NCI-H526 treated with DMSO at 0.1 percent for 48 hours (cell line): ENCODE measurements around the gene PDE7B.

ENCODE experiments used
- DNase-seq: peaks from one replicate; lab custom pipeline; 2025; lab: John Stamatoyannopoulos, UW

PDE7B gene

DNA sequence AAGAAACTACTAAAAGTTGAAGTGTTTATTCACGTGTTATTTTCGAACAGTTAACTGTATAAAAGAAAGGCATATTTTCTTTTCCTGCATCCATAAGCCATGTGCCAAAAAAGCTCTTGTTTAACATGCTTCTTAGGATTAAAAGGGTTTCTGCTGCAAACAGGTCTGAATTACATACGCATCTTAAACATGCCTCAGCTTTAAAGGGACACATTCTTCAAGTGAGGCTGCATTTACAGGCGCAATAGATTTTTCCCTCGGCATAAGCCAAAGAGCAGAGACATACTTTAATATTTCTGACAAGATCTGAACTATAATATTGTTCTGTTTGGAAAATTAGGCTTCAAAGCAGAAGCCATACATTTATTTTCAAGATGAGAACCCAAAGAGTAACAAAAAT is 39.4 kb downstream of the PDE7B start:
- no peak for DNase-seq

DNA sequence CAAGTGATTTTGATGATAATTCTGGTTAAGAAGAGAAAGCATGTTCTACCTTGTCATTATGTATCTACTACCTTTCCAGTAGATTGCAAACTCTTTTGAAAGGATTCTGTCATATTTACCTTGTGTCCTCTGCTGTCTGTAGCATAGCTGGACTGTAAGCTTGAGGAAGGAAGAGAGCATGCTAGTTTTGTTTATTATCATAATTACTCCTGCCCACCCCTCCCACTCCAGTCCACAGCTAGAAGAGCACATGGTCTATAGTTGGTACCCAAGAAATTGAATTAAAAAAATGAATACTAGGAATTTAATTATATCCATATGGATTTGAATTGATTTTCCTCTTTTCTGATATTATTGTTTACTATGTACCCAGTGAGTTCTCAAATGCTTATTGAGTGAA is 40.2 kb downstream of the PDE7B start:
- no peak for DNase-seq

DNA sequence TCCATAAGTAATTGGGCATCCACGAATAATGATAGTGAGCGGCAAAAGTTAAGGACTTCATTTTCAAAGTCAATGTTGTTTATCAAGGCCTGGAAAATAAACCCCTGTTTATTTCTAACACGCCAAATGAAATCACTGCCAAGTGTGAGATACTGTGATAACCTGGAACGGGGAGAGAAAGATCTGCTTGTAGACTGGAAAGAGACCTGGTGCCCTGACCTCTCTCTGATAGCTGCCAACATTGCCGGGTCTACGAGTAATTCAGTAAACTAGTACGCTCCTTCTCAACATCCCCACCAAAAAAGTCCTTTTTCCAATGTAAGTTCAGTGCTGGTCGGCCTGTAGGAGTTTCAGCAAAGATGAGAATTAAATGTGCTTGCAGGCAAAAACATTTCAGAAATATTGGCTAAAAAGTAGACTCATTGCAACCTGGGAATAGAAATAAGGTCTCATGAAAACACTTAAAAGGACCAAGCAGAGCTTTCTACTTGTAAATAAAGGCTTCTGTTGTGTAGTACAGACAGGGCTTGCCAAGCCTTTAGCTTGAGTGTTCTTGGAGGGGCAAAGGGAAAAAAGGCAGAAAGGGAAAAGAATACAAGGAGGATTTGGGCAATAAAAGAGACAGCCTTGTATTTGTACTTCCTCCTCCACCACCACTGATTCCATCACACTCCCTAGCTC is 43.9 kb downstream of the PDE7B start:
- no peak for DNase-seq

GRCh38 chr6:135897087-135897486 is 45.6 kb downstream of the PDE7B start:
- no peak for DNase-seq

DNA sequence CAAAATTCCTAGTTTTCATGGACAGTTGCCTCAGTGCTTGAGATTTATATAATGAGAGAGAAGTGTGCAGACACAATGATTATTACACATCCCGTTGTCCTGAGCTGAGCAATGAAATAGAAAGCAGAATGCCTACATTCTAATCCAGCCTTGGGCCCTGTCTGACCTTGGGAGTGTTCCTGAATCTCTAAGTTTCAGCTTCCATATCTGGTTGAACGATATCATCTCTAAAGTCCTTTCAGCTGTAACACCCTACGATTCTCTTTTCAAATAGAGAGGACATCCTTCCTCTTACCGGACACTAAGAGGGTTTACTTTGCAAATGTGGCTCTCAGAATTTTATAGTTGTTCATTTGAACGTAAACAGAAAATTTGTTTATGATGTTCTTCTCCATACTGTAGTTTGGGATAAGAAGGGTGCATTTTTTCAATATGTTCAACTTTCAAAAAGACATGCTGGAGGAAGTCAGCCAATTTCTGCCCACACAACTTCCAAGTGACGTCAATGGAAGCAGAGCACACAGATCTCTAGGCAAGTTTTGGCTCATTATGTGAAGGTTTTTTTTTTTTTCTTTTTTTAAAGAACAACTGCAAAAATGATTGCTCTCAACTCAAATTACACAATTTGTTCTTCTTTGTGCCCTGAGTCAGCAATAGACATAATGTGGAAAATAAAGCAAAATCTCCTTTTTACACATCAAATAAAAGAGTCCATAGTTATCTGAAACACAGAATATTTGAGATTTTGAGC is 50.4 kb downstream of the PDE7B start:
- DNase-seq, result no peak

DNA sequence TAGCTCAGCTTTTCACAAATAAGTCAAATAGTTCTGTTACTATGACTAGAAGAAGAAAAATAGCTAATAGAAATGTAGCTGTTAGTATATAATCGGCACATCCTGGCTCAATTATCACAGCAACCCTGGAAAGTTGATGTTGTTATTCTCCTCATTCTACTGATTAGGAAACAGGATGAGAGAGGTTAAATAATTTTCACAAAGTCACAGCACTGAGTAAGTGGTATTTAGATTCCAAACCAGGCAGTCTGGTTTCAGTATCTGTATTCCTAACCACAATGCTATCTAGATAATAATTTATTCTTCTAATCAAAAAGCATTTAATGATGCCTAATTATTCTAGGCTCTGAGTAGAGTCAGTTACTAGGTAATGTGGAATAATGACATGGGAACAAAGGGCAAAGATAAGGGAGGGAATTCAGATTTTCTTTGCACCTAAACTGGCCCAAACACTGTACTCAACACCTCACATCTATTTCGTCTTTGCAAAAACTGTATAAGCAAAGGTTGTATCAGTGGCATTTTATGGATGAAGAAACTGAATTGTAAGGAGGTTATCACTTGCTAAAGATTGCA is 51.3 kb downstream of the PDE7B start:
- no peak for DNase-seq

- no peak for DNase-seq
Measured at GRCh38 chr6:135904666-135905065, 53.2 kb downstream of the PDE7B start.

DNA sequence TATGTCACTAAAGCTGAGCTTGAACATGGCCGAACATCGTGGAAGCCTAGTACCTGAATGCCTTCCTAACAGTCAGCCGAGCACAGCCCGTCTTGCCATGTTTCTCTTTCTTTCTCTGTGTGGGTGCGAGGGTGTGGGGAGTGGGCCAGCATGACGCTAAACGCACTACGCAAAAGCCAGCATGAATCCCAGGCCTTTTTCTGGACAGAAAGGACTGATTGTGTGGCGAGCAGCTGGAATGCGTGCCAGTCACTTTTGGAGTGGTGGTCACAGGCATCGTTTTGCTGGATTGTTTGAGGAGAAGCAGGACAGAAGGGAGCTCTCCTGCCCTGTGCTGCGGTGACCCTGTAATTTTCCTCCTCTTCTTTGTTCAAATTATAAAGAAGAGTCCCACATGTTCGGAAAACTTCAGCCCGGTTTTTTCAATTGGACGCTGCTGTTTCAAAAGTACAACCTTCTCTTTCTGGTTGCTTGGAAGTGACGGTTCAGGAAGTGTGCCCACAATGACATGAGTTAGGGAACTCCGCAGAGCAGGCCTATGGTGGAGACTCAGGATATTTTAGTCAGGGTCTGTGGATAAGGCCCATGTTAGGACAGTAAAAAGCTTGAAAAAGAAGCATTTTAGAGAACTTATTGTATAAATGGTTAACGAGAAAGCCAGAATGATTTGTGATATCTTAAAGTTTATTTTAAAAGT is 54.3 kb downstream of the PDE7B start:
- no peak for DNase-seq

DNA sequence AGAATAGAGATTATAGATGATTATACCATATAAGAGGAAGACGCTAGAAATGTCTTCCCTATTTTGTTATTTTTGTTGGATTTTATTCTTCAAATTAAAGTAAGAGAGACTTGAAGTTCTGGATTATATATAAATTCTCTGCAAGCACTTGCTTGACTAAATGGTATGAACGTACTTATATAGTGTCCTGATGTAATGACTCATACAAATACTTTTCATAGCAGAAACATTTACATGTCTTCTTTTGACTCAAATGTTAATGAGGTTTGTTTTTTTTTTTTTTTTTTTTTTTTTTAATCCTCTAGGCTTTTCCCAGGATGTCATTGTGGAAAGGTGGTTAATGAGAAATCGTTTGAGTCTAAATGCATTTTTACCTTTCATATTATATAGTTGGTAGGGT is 55.0 kb downstream of the PDE7B start:
- no peak for DNase-seq

GRCh38 chr6:135906972-135907465 is 55.5 kb downstream of the PDE7B start:
- no peak for DNase-seq

DNA sequence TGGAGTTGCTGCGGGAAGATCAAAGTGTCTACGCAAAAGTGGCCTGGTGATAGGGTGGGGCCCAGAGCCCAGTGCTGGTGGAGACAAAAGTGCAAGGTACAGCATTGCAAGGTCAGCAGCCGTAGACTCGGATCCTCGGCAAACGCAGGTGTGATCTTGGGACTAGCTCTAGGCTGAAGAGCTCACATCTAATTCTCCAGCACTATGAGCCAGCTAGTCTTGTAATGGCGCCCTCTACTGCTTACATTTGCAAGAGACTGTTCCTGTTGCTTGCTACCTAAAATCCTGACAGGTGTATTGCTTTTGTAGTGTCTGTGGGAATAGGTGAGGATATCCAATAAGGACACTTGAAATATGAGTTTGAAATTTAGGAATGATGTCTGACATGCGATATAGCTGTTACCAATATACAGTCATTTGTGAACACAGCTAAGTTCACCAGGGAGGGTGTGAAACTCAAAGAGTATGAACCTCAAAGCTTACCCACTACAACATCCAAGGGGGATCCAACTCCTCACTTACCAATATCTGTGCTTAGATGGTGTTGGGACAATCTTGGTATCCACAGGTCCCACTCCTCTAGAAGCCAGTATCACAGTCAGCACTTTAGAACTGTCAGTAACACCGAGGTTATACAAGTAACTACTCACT is 58.4 kb downstream of the PDE7B start:
- DNase-seq, result peak; percentile 69

GRCh38 chr6:135910790-135911618 is 59.5 kb downstream of the PDE7B start:
- DNase-seq, result no peak

DNA sequence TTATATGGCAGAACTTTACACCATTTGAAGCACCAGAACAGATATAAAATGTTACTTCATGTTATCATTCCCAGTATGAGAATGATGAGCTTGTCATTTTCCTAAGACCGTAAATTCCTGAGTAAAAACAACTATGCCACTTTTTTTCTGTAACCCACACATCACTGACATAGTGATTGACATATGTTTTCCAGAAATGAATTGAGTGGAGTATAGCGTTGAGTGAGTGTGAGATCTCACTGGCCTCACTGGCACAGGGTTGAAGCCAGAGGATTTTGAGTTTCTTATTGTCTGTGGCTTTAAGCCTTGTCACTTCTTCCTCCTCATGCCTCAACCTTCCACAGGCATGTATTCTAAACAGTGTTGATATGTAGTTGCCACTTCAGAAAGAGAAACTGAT is 62.3 kb downstream of the PDE7B start:
- DNase-seq, result no peak

DNA sequence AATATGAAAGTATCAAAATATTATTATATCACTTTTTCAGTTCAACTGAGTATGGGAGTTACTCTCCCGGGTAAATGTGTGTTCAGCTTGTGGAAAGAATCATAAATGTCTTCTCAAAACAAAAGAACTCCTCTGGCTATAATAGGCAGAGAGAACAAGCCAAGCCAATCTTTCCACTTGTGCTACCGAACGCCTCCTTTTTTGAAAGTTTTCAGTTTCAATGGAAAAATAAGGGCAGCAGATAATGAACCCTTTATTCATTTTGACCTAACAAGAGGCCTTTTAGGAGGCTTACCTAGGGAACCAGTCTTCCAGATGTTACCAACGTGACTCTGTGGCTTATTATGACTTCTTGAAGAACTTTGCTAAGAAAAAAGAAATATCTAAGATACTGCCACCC is 67.5 kb downstream of the PDE7B start:
- no peak for DNase-seq

DNA sequence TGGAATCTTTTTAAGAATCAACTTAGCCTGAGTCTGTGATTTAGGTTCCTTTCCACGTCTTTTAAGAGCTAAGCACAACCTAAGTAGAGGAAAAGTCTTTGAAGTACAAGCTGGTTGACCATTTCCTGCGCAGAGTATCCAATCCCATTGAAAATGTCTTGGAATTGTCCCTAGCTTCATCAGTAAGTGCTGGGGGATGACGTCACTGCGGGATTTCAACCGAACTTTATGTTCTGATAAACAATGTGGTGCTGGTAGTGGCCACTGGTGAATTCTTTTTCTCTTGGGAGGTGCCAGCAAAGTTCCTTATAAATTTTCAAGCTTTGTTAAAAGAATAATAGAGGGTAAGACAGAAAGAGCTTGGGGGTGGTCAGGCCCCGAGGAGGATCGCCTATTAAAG is 69.2 kb downstream of the PDE7B start:
- DNase-seq, result no peak

GRCh38 chr6:135921188-135921587 is 69.7 kb downstream of the PDE7B start:
- DNase-seq, result no peak

DNA sequence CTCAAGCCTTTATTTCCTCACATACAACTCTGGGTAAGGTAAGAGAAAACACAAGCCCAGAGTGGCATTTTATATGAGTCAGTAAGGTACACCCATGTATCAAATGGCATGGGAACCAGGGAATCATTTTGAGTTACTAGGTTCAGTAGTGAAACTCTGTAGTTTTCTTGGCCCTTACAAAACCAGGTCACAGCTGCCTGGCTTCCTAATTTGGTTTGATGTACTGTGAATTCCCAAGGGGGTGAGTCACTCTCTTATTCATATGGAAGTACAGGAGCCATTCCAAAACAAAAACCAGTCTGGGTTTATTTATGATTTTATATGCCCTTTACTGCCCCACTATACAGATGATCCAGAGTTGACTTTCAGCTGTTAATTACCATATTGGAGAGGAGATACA is 70.7 kb downstream of the PDE7B start:
- no peak for DNase-seq

DNA sequence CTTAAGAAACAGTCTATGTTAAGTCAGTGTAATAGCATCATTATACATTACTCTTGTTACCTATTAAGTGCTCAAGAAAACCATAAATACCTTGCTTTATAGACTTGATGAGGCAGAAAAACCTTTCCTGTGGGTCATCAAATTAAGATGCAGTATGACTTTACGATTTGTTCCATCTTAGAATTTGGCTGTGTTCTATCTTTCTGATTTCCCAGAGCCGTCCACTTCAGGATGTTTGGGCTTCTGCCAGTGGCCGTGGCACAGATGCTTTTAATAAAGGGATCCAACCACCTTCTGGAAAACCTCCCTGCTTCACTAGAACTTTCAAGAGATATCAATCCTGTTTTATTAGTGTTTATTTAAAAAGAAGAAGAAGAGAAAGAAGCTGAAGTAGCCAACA is 71.2 kb downstream of the PDE7B start:
- DNase-seq, result no peak

- no peak for DNase-seq
Measured at GRCh38 chr6:135932651-135933050, 81.2 kb downstream of the PDE7B start.

DNA sequence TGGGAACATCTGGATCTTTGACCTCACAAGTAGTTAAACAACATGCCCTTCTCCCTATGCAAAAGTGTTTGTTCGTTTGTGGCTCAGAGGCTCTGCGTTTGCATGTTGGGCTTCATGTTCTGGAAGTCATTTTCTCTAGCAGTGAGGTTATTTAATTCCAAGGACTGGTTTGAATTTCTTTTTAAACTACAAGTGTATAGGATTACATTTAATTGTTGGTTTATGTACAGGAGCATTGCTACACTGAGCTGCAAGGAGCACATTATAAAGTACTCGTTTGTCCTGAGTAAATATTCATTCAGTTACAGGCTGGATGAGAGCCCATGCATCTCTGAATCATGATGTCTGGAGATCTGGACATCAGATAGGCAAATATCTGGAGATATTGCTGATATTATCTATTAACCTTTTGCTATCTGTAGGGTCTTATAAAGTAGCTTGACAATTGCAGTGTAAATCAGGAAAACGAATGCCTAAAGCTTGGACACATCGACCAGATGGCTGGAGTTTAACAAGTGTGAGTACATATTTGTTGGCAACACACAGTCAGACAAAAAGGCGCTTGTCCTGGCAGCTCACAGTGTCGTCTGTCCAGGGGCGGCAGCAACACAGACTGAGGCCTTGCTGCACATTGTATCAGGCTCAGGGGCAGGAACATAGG is 84.6 kb downstream of the PDE7B start:
- DNase-seq, result peak; percentile 53

GRCh38 chr6:135936606-135937005 is 85.1 kb downstream of the PDE7B start:
- DNase-seq, result no peak
